ENCODE measurements around the gene CTIF. TPM values are rescaled to one million over a fixed set of nuclear protein-coding genes. Genes with fewer than 3 reads are reported as not detected.

Gene CTIF
- total RNA-seq, 4 donors from 2014 or later = 16.6 to 116 (median 34.5) TPM

DNA sequence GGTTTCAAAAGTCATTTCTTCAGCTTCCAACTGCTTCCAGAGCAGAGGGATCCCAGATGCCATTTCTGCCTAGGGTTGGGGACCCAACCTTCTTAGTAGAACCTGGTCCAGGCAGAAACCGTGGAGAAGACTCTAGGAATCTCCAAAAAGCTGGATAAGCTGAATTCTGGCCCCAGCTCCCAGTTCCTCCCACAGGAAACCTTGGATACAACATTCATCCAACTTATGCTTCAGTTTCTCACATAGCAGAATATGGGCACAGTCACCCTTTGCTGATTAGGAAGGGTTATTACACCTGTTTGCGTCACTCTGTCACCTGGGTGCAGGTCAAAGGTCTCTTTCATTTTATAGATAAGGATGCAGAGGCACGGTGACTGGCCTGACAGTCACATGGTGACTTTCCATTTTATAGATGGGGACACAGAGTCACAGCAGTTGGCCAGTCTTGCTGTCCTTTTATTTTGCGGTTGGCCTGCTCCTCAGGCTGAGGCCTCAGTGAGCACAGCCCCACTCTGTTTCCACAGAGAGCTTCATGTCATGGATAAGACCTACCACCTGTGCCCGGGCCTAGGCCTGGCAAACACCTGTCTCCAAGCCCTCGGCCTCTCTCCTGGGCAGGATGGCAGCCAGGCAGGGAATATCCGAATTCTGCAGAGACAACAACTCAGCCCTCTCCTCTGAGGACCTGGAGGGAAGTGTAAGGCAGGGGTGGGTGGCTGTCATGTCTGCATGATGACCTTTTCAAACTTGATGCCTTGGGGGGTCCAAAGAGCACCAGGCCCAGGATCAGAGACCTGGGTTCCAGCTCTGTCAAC, 263.1 kb downstream of the CTIF start:
- peak in 1 of 2 donors; percentile 52 for TF ChIP-seq POLR2A (IDR thresholded peaks at IDR 0.05)
- TF ChIP-seq CTCF (IDR thresholded peaks at IDR 0.05) = peak in 1 of 6 experiments; percentile 2
- Histone ChIP-seq H3K9me3 (no peaks in the 10 kb centered on the region), H3K27me3 (no peaks in the 10 kb centered on the region), H3K36me3 (no peaks in the 10 kb centered on the region), H3K4me3 (no peak overlapping the region), H3K4me1 (peaks cover 0 to 24% (median 8%) of the 10 kb centered on the region in 4 donors), H3K27ac (peak overlapping the region in 3 of 4 donors; percentile 23 to 81 (median 63))
- peak in 2 of 3 donors; percentile 59 to 81 for DNase-seq

- Histone ChIP-seq H3K36me3 (no peaks in the 10 kb centered on the region), H3K4me3 (no peak overlapping the region), H3K9me3 (no peaks in the 10 kb centered on the region), H3K27me3 (no peaks in the 10 kb centered on the region), H3K4me1 (peaks cover 0 to 28% (median 8%) of the 10 kb centered on the region in 4 donors), H3K27ac (peak overlapping the region in 3 of 4 donors; percentile 23 to 81 (median 63))
- TF ChIP-seq POLR2A (IDR thresholded peaks at IDR 0.05) = no peak
- TF ChIP-seq CTCF (IDR thresholded peaks at IDR 0.05) = no peak
- DNase-seq = peak in 1 of 3 donors; percentile 47
Measured at GRCh38 chr18:48802543-48803290, 263.9 kb downstream of the CTIF start.

GRCh38 chr18:48803518-48803917, 264.7 kb downstream of the CTIF start:
- no peak overlapping the region for H3K4me3 ChIP-seq
- DNase-seq = peak in 1 of 3 donors; percentile 37
- TF ChIP-seq CTCF (IDR thresholded peaks at IDR 0.05) (no peak), POLR2A (IDR thresholded peaks at IDR 0.05) (no peak)
- no peaks in the 10 kb centered on the region for H3K9me3 ChIP-seq
- no peaks in the 10 kb centered on the region for H3K36me3 ChIP-seq
- no peaks in the 10 kb centered on the region for H3K27me3 ChIP-seq
- H3K27ac ChIP-seq = no peak overlapping the region
- peaks cover 0 to 28% (median 8%) of the 10 kb centered on the region in 4 donors for H3K4me1 ChIP-seq

- Histone ChIP-seq H3K4me1 (peaks cover 0 to 28% (median 8%) of the 10 kb centered on the region in 4 donors), H3K36me3 (no peaks in the 10 kb centered on the region), H3K27me3 (no peaks in the 10 kb centered on the region), H3K4me3 (no peak overlapping the region), H3K27ac (no peak overlapping the region), H3K9me3 (no peaks in the 10 kb centered on the region)
- peak in 1 of 3 donors; percentile 37 for DNase-seq
- TF ChIP-seq CTCF (IDR thresholded peaks at IDR 0.05) (no peak), POLR2A (IDR thresholded peaks at IDR 0.05) (no peak)
Measured at GRCh38 chr18:48803951-48804855, 265.4 kb downstream of the CTIF start.
